Caki2 (cell line): ENCODE data around the gene ZNF652. TPM values are rescaled to one million over a fixed set of nuclear protein-coding genes. Genes with fewer than 3 reads are reported as not detected.
A peak's percentile ranks its signal among the peaks of the same experiment; 100 is the strongest.

Experiments
- DNase-seq: peaks from one replicate; pipeline ENCODE4 v3.0.0-alpha.2; 2015; ENCODE audit warnings: low read depth
- in situ Hi-C: cut with HindIII; loops from 2 replicates; pipeline ENCODE4 v1.10.0; 2016; ENCODE audit warnings: low sequenced_read_pairs, low pct_unique_long_range_greater_than_20kb, mixed read lengths
- total RNA-seq: library from RNA; depleted of rRNA; stranded (reverse); fragments of >200 nt; shearing (Covaris generic); gene quantifications from 2 replicates; pipeline ENCODE4 v1.2.3, GENCODE V29; 2014; ENCODE audit warnings: low replicate concordance

Gene ZNF652
- total RNA-seq, 1 experiment from 2014 or later, result 24.4 TPM

DNA sequence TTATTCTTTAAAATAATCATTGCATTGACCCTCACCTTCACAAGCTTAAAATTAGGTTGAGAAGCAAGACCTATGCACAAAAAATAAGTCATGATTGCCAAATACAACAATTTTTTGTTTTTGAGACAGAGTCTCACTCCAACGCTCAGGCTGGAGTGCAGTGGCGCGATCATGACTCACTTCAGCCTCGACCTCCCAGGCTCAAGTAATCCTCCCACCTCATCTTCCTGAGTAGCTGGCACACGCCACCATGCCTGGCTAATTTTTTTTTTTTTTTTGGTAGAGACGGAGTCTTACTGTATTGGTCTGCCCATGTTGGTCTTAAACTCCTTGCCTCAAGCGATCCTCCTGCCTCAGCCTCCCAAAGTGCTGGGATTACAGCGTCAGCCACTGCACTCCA is 24.2 kb downstream of the ZNF652 start:
- DNase-seq, result peak; percentile 67
- in situ Hi-C loops, result no loop called here

DNA sequence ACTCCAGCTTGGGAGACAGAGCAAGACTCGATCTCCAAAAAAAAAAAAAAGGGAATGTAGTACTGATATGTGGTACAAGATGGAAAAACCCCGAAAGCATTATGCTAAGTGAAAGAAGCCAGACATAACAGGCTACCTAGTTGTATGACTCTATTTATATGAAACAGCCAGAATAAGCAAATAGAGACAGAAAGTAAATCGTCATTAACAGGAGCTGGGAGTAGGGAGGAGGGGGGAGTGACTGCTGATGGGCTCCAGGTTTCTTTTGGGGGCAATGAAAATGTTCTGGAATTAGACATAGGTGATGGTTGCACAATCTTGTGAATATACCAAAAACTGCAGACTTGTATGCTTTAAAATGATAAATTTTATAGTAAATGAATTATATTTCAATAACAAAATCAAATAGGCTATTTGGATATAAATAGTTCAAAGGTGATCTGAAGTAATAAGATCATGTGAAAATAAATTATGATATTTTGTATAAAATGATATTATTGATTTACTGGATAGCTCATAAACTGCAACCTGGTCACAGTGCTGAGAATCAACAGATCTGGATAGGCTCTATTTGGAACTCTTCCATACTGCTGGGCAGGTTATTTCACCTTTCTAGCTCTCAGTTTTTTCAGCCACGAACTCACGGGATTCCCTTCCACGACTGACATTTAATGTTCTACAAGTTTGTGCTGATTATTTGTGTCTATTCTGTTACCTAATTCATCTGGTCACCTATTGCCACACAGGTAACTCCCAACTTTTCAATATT is 27.1 kb downstream of the ZNF652 start:
- DNase-seq, result no peak
- in situ Hi-C loops, result no loop called here

DNA sequence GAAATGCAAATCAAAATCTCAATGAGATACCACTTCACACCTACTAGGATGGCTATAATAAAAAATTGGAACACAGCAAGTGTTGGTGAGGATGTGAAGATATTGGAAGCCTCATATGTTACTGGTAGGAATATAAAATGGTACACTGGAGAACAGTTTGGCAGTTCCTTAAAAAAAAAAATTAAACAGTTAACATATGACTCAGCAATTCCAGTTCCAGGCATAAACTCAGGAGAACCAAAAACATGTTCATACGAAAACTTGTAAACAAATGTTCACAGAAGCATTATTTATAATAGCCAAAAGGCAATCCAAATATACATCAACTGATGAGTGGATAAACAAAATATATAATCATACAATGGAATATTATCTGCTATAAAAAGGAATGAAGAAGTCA is 28.2 kb downstream of the ZNF652 start:
- in situ Hi-C loops, result no loop called here
- peak; percentile 42 for DNase-seq

DNA sequence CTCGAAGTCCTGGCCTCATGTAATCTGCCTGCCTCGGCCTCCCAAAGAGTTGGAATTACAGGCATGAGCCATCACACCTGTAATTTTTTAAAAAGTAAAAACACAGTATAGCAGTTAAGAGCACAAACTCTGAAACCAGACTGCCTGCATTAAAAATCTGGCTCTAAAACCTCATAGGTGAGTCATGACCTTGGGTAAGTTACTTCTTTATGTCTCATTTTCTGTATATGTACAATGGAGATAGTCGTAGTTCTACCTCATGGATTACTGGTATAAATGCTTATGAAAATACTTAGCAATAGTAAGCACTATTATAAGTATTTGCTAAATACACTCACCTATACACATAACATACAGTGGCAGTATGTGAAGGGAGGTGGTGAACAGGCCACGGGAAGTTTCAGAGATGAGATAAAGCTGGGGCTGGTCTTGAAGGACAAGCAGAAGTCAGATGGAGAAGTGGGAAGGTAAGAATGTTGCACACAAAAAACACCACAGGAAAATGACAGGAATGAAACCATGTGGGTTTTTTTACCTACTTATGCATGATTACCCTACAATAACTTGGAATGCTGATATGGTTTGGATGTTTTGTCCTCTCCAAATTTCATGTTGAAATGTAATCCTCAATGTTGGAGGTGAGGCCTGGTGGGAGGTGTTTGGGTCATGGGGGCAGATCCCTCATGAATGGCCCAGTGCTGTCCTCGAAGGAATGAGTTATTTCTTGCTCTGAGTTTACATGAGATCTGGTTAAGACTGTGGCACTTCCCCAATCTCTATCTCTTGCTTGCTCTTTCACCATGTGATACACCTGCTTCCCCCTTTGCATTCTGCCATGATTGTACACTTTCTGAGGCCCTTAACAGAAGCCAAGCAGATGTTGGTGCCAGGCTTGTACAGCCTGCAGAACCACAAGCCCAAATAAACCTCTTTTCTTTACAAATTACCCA is 33.9 kb downstream of the ZNF652 start:
- in situ Hi-C loops, result no loop called here
- DNase-seq, result no peak

DNA sequence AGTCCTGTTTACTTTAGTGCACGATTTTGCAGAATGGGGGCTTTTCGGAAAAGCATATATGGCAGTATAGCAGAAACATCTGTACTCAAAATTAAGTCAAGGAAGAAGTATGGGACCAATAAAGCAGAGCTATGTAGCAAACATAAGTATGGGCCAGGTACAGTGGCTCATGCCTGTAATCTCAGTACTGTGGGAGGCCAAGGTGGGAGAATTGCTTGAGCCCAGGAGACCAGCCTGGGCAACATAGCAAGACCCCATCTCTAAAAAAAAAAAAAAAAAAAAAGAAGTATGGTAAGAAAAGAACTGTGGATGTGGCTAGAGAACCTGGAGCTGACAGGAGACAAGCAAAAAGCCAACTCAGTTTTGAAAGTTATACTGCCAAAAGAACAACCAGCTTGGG is 36.1 kb downstream of the ZNF652 start:
- no peak for DNase-seq
- in situ Hi-C loops, result no loop called here

- in situ Hi-C loops, result no loop called here
- no peak for DNase-seq
These were observed 43.5 kb downstream of the ZNF652 start for GRCh38 chr17:49318435-49318965.

- in situ Hi-C loops, result no loop called here
- peak; percentile 67 for DNase-seq
These were observed 45.0 kb downstream of the ZNF652 start for GRCh38 chr17:49316889-49317675.

- DNase-seq, result peak; percentile 40
- in situ Hi-C loops, result no loop called here
These were observed 45.8 kb downstream of the ZNF652 start for GRCh38 chr17:49316258-49316570.

GRCh38 chr17:49315551-49316257 is 46.3 kb downstream of the ZNF652 start:
- in situ Hi-C loops, result no loop called here
- DNase-seq, result peak; percentile 79

GRCh38 chr17:49312722-49313121 is 49.3 kb downstream of the ZNF652 start:
- no peak for DNase-seq
- in situ Hi-C loops, result no loop called here

GRCh38 chr17:49299996-49300395 is 62.1 kb downstream of the ZNF652 start:
- DNase-seq, result no peak

DNA sequence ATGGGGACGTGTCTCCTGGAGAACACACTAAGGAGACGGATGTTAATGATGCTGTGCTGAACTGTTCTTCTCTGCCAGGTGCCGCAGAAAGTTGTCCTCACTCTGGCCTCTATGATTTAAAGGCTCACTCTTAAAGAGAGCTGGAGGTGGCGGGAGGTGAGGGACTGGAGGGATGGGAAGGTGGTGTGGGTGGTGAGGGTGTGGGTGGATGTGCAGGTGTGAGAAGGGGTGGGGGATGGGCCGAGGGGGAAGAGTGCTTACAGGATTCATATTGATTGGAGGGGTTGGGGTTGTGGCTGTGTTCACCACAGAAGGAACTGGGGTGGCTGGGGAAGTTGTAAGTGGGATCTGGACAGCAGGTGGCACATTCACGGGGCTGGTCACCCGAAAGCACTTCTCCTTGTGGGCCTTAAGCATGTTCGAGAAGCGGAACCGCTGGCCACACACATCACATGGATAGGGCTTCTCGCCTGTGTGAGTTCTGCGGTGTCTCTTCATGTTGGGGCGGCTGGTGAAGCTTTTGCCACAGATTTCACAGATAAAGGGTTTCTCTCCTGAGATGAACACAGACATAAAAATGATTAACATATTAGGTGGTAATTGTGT is 63.6 kb downstream of the ZNF652 start:
- DNase-seq, result no peak
- in situ Hi-C loops, result no loop called here

More at GRCh38 chr17:49299996-49300395, 62.1 kb downstream of the ZNF652 start:
- in situ Hi-C loops, result no loop called here

- DNase-seq, result peak; percentile 43
- in situ Hi-C loops, result no loop called here
These were observed 64.9 kb downstream of the ZNF652 start for GRCh38 chr17:49297141-49297540.

GRCh38 chr17:49294122-49294521 is 67.9 kb downstream of the ZNF652 start:
- in situ Hi-C loops, result no loop called here
- no peak for DNase-seq

DNA sequence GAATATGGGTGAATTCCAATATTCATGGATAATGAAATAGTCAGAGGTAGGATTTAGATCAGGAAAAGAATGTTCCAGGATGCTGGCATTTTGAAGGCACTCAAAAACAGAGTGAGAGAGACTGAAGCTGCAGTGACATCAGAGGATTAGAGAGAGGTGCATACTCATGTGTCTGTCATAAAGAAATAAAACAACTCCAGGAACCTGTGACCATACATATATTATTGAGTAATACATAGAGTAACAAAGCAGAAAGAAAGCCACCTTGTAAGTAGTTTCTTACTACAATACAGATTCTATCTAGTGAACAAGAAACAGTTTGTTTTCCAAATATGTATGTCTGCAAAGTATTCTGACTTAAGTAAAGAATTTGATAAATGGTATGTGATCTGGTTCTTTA is 69.1 kb downstream of the ZNF652 start:
- in situ Hi-C loops, result no loop called here
- no peak for DNase-seq

DNA sequence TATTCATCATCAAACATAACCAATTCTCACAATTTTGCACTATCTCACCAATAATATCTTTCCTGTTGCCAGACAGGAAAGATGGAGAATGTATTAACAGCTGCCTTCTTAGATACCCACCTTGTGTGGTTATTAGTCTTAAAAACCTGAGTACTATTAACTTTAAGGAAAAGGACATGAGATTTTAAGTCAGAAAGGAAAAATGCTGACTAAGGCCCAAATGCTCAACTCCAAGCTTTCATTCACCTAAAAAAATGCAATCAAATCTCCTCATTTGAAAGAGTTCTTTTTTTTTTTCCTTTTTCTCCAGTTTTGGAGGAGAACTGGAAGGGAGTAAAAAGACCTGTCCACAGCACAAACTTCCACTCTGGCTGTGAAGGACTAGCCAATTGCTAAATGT is 70.1 kb downstream of the ZNF652 start:
- no peak for DNase-seq
- in situ Hi-C loops, result no loop called here

- DNase-seq, result peak; percentile 32
- in situ Hi-C loops, result no loop called here
These were observed 71.2 kb downstream of the ZNF652 start for GRCh38 chr17:49290690-49291359.
